H1 (cell line): Measurements from ENCODE around the gene ANKRD62. TPM values are rescaled to one million over a fixed set of nuclear protein-coding genes. Genes with fewer than 3 reads are reported as not detected.

Source experiments
- CEBPB ChIP-seq: IDR thresholded peaks from 2 replicates; pipeline ENCODE4 v1.6.1; 2012; ENCODE audit warnings: low read depth, low read length
- CTCF ChIP-seq, 3 experiments: IDR thresholded peaks; 1 replicate in 2 of 3; 2 replicates in 1 of 3; pipeline versions ENCODE4 v1.5.1 to v1.6.1; 2011; ENCODE audit warnings: low read length in 3 of 3, mild to moderate bottlenecking in 3 of 3, inconsistent platforms in 2 of 3, low read depth in 1 of 3, moderate library complexity in 1 of 3; ENCODE audit not compliant: insufficient read depth in 1 of 3; ENCODE audit errors: control extremely low read depth in 1 of 3
- EGR1 ChIP-seq: IDR thresholded peaks from 2 replicates; pipeline ENCODE4 v1.6.1; 2011; ENCODE audit warnings: low read depth, low read length, borderline replicate concordance
- SP2 ChIP-seq: IDR thresholded peaks from 2 replicates; pipeline ENCODE4 v1.6.1; 2012; ENCODE audit warnings: mild to moderate bottlenecking, low read length, inconsistent platforms
- SP4 ChIP-seq: IDR thresholded peaks from 2 replicates; pipeline ENCODE4 v1.6.1; 2012; ENCODE audit warnings: low read length, inconsistent platforms
- TAF7 ChIP-seq: optimal IDR thresholded peaks from 2 replicates; pipeline ENCODE3; 2011; ENCODE audit warnings: low read depth, mild to moderate bottlenecking, inconsistent platforms, low read length, moderate library complexity, borderline replicate concordance
- polyA plus RNA-seq, 7 experiments: library from polyadenylated mRNA; depleted of rRNA in 3 of 7; stranded (reverse) in 5 of 7; unstranded in 2 of 7; fragments of >200 nt in 5 of 7; fragments of 200-250 nt in 2 of 7; gene quantifications; 1 replicate in 5 of 7; 2 replicates in 1 of 7; 4 replicates in 1 of 7; pipeline versions ENCODE4 v1.2.1 to v1.2.3, GENCODE V29; 2011 to 2013; ENCODE audit warnings: missing spikeins in 2 of 7, mixed read lengths in 2 of 7
- total RNA-seq: library from RNA; stranded (reverse); fragmentation: NEBNext Ultra II Directional; extraction: Animal tissue kit (Norgen Biotek cat#: 25700); gene quantifications from 2 replicates; pipeline ENCODE4 v1.2.1, GENCODE V29; 2021

Gene ANKRD62
- total and polyA plus RNA-seq, 2 of the 8 experiments (the other 6 are each of a cell fraction or from before 2014, with no cell fraction given): not detected

GRCh38 chr18:12052866-12053265 is 40.8 kb upstream of the ANKRD62 start (continued):
- TF ChIP-seq EGR1: no peak
- no peak for TF ChIP-seq CTCF (IDR thresholded peaks at IDR 0.05; ENCODE audit: control extremely low read depth in 1 of 3, insufficient read depth in 1 of 3, low read depth in 1 of 3, low read length in 3 of 3)
- no peak for TF ChIP-seq SP2
- no peak for TF ChIP-seq CEBPB
- TF ChIP-seq TAF7: no peak
- no peak for TF ChIP-seq SP4
